GM18519 (cell line): ENCODE data around the gene GRK3.

ENCODE experiments used
- ATAC-seq: cut with Tn5 transposase; IDR thresholded peaks from one replicate; pipeline ENCODE4 v1.9.1; 2021; ENCODE audit warnings: mild to moderate bottlenecking, moderate library complexity; ENCODE audit not compliant: unreplicated experiment, low FRiP score

Gene GRK3

GRCh38 chr22:25775531-25775930 is 211.1 kb downstream of the GRK3 start:
- no peak for ATAC-seq

GRCh38 chr22:25777411-25777810 is 212.9 kb downstream of the GRK3 start:
- no peak for ATAC-seq

- no peak for ATAC-seq
These were observed 213.4 kb downstream of the GRK3 start for GRCh38 chr22:25777870-25778269.
